ENCODE results near the gene NMT1.

The NMT1 gene

GRCh38 chr17:45104907-45105624 lies 43.9 kb downstream of the NMT1 start:
- Histone ChIP-seq H3K9me3 (ENCODE audit: severe bottlenecking) (no peaks in the 10 kb centered on the region), H3K27ac (ENCODE audit: poor library complexity, severe bottlenecking) (no peak overlapping the region), H3K27me3 (ENCODE audit: insufficient read depth, poor library complexity, severe bottlenecking) (no peaks in the 10 kb centered on the region), H3K4me3 (ENCODE audit: severe bottlenecking) (no peak overlapping the region), H3K36me3 (ENCODE audit: low read depth) (peaks cover 86% of the 10 kb centered on the region), H3K4me1 (ENCODE audit: insufficient read depth, poor library complexity, severe bottlenecking) (no peaks in the 10 kb centered on the region)
- DNase-seq (ENCODE audit: low spot score) = no peak
- peak; percentile 6; the same call in 1 of the 3 replicates for ATAC-seq (ENCODE audit: low read depth)
- TF ChIP-seq CTCF (IDR thresholded peaks at IDR 0.05; ENCODE audit: poor library complexity, severe bottlenecking) = peak; percentile 14

- TF ChIP-seq CTCF (IDR thresholded peaks at IDR 0.05; ENCODE audit: poor library complexity, severe bottlenecking) = no peak
- Histone ChIP-seq H3K27ac (ENCODE audit: poor library complexity, severe bottlenecking) (no peak overlapping the region), H3K36me3 (ENCODE audit: low read depth) (peaks cover 83% of the 10 kb centered on the region), H3K4me1 (ENCODE audit: insufficient read depth, poor library complexity, severe bottlenecking) (no peaks in the 10 kb centered on the region), H3K27me3 (ENCODE audit: insufficient read depth, poor library complexity, severe bottlenecking) (no peaks in the 10 kb centered on the region), H3K4me3 (ENCODE audit: severe bottlenecking) (no peak overlapping the region), H3K9me3 (ENCODE audit: severe bottlenecking) (no peaks in the 10 kb centered on the region)
- no peak for ATAC-seq (ENCODE audit: low read depth)
- DNase-seq (ENCODE audit: low spot score) = no peak
Observed at GRCh38 chr17:45106096-45106495, 45.0 kb downstream of the NMT1 start.

GRCh38 chr17:45106582-45106981 lies 45.5 kb downstream of the NMT1 start:
- Histone ChIP-seq H3K27me3 (ENCODE audit: insufficient read depth, poor library complexity, severe bottlenecking) (no peaks in the 10 kb centered on the region), H3K4me3 (ENCODE audit: severe bottlenecking) (no peak overlapping the region), H3K27ac (ENCODE audit: poor library complexity, severe bottlenecking) (no peak overlapping the region), H3K4me1 (ENCODE audit: insufficient read depth, poor library complexity, severe bottlenecking) (no peaks in the 10 kb centered on the region), H3K9me3 (ENCODE audit: severe bottlenecking) (no peaks in the 10 kb centered on the region), H3K36me3 (ENCODE audit: low read depth) (peaks cover 86% of the 10 kb centered on the region)
- no peak for TF ChIP-seq CTCF (IDR thresholded peaks at IDR 0.05; ENCODE audit: poor library complexity, severe bottlenecking)
- ATAC-seq (ENCODE audit: low read depth) (no peak), DNase-seq (ENCODE audit: low spot score) (no peak)

DNA sequence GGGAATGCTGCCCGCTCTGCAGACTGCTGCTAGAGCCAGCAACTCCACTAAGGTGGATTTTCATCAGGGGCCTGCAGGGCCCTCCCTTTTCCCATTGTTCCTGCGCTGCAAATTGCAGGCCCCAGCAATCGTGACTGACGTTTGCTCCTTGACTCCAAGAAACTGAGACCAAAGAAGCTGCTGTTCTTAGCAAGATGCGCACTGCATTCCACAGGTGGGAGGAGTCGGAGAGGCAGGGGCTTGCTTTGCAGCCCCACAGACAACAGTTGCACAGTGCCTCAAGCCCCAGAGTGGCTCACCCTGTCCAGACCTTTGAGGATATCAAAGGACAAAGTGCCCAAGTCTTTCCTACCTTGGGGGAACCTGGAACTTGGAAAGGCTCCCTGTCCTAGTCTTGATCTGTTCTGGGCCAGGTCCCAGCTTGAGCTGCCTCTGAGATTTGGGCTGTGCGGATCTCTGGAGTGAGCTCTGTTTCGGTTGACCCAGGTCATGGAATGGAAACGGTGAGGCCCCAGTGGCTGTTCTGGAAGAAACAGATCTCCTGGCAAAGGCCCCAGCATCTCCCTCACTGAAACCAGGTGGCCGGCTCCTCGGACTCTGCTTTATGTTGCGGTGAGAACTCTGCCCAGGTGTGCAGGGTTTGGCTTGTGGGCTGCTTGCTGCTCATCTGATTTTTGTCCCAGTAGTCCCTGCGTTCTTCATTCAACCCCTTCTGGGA lies 46.3 kb downstream of the NMT1 start:
- H3K9me3 ChIP-seq (ENCODE audit: severe bottlenecking) = no peaks in the 10 kb centered on the region
- no peak for TF ChIP-seq CTCF (IDR thresholded peaks at IDR 0.05; ENCODE audit: poor library complexity, severe bottlenecking)
- no peaks in the 10 kb centered on the region for H3K4me1 ChIP-seq (ENCODE audit: insufficient read depth, poor library complexity, severe bottlenecking)
- no peak for ATAC-seq (ENCODE audit: low read depth)
- H3K36me3 ChIP-seq (ENCODE audit: low read depth) = peaks cover 86% of the 10 kb centered on the region
- H3K27ac ChIP-seq (ENCODE audit: poor library complexity, severe bottlenecking) = no peak overlapping the region
- no peak overlapping the region for H3K4me3 ChIP-seq (ENCODE audit: severe bottlenecking)
- DNase-seq (ENCODE audit: low spot score) = no peak
- H3K27me3 ChIP-seq (ENCODE audit: insufficient read depth, poor library complexity, severe bottlenecking) = no peaks in the 10 kb centered on the region

DNA sequence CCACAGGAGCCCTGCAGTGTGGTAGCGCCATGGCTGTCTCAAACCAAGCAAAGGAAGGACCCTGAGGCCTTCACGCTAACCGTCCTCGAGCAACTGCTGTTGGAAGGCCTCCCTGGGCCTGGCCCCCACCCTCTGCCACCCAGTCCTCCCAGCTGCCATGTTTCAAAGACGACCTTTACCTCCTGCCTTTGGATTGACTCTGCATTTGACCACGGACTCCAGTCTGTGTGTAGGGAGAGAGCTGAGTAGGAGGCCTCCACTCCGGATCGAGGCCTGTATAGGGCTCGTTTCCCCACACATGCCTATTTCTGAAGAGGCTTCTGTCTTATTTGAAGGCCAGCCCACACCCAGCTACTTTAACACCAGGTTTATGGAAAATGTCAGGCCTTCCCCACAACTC lies 46.9 kb downstream of the NMT1 start:
- DNase-seq (ENCODE audit: low spot score) = no peak
- Histone ChIP-seq H3K36me3 (ENCODE audit: low read depth) (peaks cover 86% of the 10 kb centered on the region), H3K27me3 (ENCODE audit: insufficient read depth, poor library complexity, severe bottlenecking) (no peaks in the 10 kb centered on the region), H3K9me3 (ENCODE audit: severe bottlenecking) (no peaks in the 10 kb centered on the region), H3K4me3 (ENCODE audit: severe bottlenecking) (no peak overlapping the region), H3K4me1 (ENCODE audit: insufficient read depth, poor library complexity, severe bottlenecking) (no peaks in the 10 kb centered on the region), H3K27ac (ENCODE audit: poor library complexity, severe bottlenecking) (no peak overlapping the region)
- TF ChIP-seq CTCF (IDR thresholded peaks at IDR 0.05; ENCODE audit: poor library complexity, severe bottlenecking) = no peak
- ATAC-seq (ENCODE audit: low read depth) = no peak
